ENCODE measurements around the gene CCDC107. TPM values are rescaled to one million over a fixed set of nuclear protein-coding genes. Genes with fewer than 3 reads are reported as not detected.
"Not testable (repeated sequence)": the region's sequence is repeated elsewhere in the genome, so short reads cannot be mapped to it uniquely, and the experiment has no call there.

CCDC107 gene
- total RNA-seq, 1 experiment from 2014 or later, result 11.8 TPM

DNA sequence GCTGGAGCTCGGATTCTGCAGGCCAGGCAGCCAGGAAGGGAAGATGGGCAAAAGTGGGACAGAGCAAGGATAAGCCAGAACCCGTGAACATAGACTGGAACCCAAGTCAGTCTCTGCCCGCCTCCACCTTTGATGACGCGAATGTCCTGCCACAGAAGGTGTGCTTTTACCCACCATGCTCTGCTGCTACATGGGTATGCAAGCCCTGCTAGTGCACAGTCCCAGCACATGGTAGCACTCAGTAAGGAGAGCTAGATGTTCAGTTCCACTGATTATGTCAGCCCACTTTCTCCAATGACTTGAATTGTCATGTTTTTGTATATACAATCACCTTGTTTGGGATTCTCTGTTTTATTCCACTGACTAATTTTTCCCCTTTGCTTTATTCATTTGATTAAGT is 28.5 kb upstream of the CCDC107 start:
- no TSS peak for BruUV-seq (replicated peaks)
- H3K36me3 Mint-ChIP-seq (ENCODE audit: insufficient read depth, unreplicated experiment), result no peaks in the 10 kb centered on the region
- Histone ChIP-seq H3K4me1 (no peaks in the 10 kb centered on the region), H3K4me3 (ENCODE audit: low read depth, low read length) (no peak overlapping the region), H3K9me3 (no peaks in the 10 kb centered on the region), H3K36me3 (ENCODE audit: control insufficient read depth, insufficient read depth, low read length) (no peaks in the 10 kb centered on the region), H3K27me3 (replicated peaks; ENCODE audit: control insufficient read depth, insufficient read depth, low read length) (no peaks in the 10 kb centered on the region)
- no peak for TF ChIP-seq CTCF (IDR thresholded peaks at IDR 0.05; ENCODE audit: insufficient read depth in 1 of 2, low read depth in 1 of 2, low read length in 1 of 2, severe bottlenecking in 1 of 2, unreplicated experiment in 1 of 2)
- ChIA-PET POLR2A (interaction anchor here (0.7 kb wide), 1 partner anchor 13 kb away, joined by 6 read pairs; no protein-coding TSS in a partner anchor), CTCF (no interaction called here)
- H3K4me1 Mint-ChIP-seq (ENCODE audit: low read depth, unreplicated experiment), result no peaks in the 10 kb centered on the region
- H3K27ac Mint-ChIP-seq (ENCODE audit: unreplicated experiment), result no peak overlapping the region
- no peak overlapping the region for H3K4me3 Mint-ChIP-seq (ENCODE audit: unreplicated experiment)
- H3K9me3 Mint-ChIP-seq (ENCODE audit: unreplicated experiment), result no peaks in the 10 kb centered on the region
- no peaks in the 10 kb centered on the region for H3K27me3 Mint-ChIP-seq (ENCODE audit: insufficient read depth, unreplicated experiment)
- intact Hi-C loops (cut with micrococcal nuclease; ENCODE audit: unreplicated experiment), result no loop called here
- no peak for DNase-seq

DNA sequence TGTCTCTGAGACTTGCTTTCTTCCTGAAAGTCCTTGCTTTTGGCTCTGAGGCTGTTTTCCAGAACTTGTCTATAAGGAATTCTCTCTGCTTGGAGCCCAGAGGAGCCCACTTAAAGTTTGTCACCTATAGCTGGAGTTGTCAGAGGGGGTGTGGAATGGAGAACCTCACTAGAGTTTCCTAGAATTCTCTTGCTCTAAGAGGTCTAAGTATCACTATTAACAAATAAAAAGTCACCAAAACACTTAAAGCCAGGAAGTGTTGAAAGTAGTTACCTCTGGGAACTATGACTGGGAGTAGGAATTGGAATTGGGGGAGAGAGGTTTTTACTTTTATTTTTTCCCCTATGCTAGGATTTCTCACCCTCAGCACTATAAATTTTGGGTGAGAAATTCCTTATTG is 22.4 kb upstream of the CCDC107 start:
- H3K9me3 Mint-ChIP-seq (ENCODE audit: unreplicated experiment), result no peaks in the 10 kb centered on the region
- BruUV-seq (replicated peaks), result no TSS peak
- POLR2A ChIA-PET, result no interaction called here
- H3K4me3 Mint-ChIP-seq (ENCODE audit: unreplicated experiment), result no peak overlapping the region
- H3K4me1 Mint-ChIP-seq (ENCODE audit: low read depth, unreplicated experiment), result no peaks in the 10 kb centered on the region
- Histone ChIP-seq H3K36me3 (ENCODE audit: control insufficient read depth, insufficient read depth, low read length) (no peaks in the 10 kb centered on the region), H3K9me3 (no peaks in the 10 kb centered on the region), H3K4me1 (no peaks in the 10 kb centered on the region), H3K27me3 (replicated peaks; ENCODE audit: control insufficient read depth, insufficient read depth, low read length) (no peaks in the 10 kb centered on the region), H3K4me3 (ENCODE audit: low read depth, low read length) (no peak overlapping the region)
- no peak overlapping the region for H3K27ac Mint-ChIP-seq (ENCODE audit: unreplicated experiment)
- H3K36me3 Mint-ChIP-seq (ENCODE audit: insufficient read depth, unreplicated experiment), result peaks cover 6% of the 10 kb centered on the region
- no peak for DNase-seq
- H3K27me3 Mint-ChIP-seq (ENCODE audit: insufficient read depth, unreplicated experiment), result no peaks in the 10 kb centered on the region
- CTCF ChIA-PET, result no interaction called here
- intact Hi-C loops (cut with micrococcal nuclease; ENCODE audit: unreplicated experiment), result no loop called here
- TF ChIP-seq CTCF (IDR thresholded peaks at IDR 0.05; ENCODE audit: insufficient read depth in 1 of 2, low read depth in 1 of 2, low read length in 1 of 2, severe bottlenecking in 1 of 2, unreplicated experiment in 1 of 2), result no peak

- Histone ChIP-seq H3K4me1 (no peaks in the 10 kb centered on the region), H3K27me3 (replicated peaks; ENCODE audit: control insufficient read depth, insufficient read depth, low read length) (no peaks in the 10 kb centered on the region), H3K9me3 (no peaks in the 10 kb centered on the region), H3K36me3 (ENCODE audit: control insufficient read depth, insufficient read depth, low read length) (no peaks in the 10 kb centered on the region), H3K4me3 (ENCODE audit: low read depth, low read length) (no peak overlapping the region)
- no peak for DNase-seq
- no TSS peak for BruUV-seq (replicated peaks)
- no peak overlapping the region for H3K4me3 Mint-ChIP-seq (ENCODE audit: unreplicated experiment)
- intact Hi-C loops (cut with micrococcal nuclease; ENCODE audit: unreplicated experiment), result no loop called here
- H3K4me1 Mint-ChIP-seq (ENCODE audit: low read depth, unreplicated experiment), result no peaks in the 10 kb centered on the region
- CTCF ChIA-PET, result no interaction called here
- no peak overlapping the region for H3K27ac Mint-ChIP-seq (ENCODE audit: unreplicated experiment)
- H3K36me3 Mint-ChIP-seq (ENCODE audit: insufficient read depth, unreplicated experiment), result peaks cover 6% of the 10 kb centered on the region
- no peaks in the 10 kb centered on the region for H3K27me3 Mint-ChIP-seq (ENCODE audit: insufficient read depth, unreplicated experiment)
- H3K9me3 Mint-ChIP-seq (ENCODE audit: unreplicated experiment), result no peaks in the 10 kb centered on the region
- POLR2A ChIA-PET, result no interaction called here
- no peak for TF ChIP-seq CTCF (IDR thresholded peaks at IDR 0.05; ENCODE audit: insufficient read depth in 1 of 2, low read depth in 1 of 2, low read length in 1 of 2, severe bottlenecking in 1 of 2, unreplicated experiment in 1 of 2)
Observed at GRCh38 chr9:35636135-35636876, 21.8 kb upstream of the CCDC107 start.

DNA sequence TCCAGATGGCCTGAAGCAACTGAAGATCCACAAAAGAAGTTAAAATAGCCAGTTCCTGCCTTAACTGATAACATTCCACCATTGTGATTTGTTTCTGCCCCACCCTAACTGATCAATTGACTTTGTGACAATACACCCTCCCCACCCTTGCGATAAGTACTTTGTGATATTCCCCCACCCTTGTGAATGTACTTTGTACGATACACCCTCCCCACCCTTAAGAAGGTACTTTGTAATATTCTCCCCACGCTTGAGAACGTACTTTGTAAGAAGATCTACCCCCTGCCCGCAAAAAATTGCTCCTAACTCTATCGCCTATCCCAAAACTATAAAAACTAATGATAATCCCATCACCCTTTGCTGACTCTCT is 21.2 kb upstream of the CCDC107 start:
- H3K4me3 Mint-ChIP-seq (ENCODE audit: unreplicated experiment); CTCF ChIA-PET; intact Hi-C loops (cut with micrococcal nuclease; ENCODE audit: unreplicated experiment); H3K27me3 ChIP-seq (replicated peaks; ENCODE audit: control insufficient read depth, insufficient read depth, low read length); H3K4me1 ChIP-seq; DNase-seq; H3K27me3 Mint-ChIP-seq (ENCODE audit: insufficient read depth, unreplicated experiment); H3K9me3 ChIP-seq; H3K36me3 ChIP-seq (ENCODE audit: control insufficient read depth, insufficient read depth, low read length); H3K9me3 Mint-ChIP-seq (ENCODE audit: unreplicated experiment); H3K36me3 Mint-ChIP-seq (ENCODE audit: insufficient read depth, unreplicated experiment); POLR2A ChIA-PET; H3K4me1 Mint-ChIP-seq (ENCODE audit: low read depth, unreplicated experiment); BruUV-seq (replicated peaks); H3K4me3 ChIP-seq (ENCODE audit: low read depth, low read length); H3K27ac Mint-ChIP-seq (ENCODE audit: unreplicated experiment): not testable (repeated sequence)

- H3K27me3 Mint-ChIP-seq (ENCODE audit: insufficient read depth, unreplicated experiment); H3K27me3 ChIP-seq (replicated peaks; ENCODE audit: control insufficient read depth, insufficient read depth, low read length); H3K27ac Mint-ChIP-seq (ENCODE audit: unreplicated experiment); CTCF ChIA-PET; H3K4me1 ChIP-seq; H3K4me3 ChIP-seq (ENCODE audit: low read depth, low read length); H3K36me3 ChIP-seq (ENCODE audit: control insufficient read depth, insufficient read depth, low read length); intact Hi-C loops (cut with micrococcal nuclease; ENCODE audit: unreplicated experiment); H3K9me3 ChIP-seq; H3K4me3 Mint-ChIP-seq (ENCODE audit: unreplicated experiment); BruUV-seq (replicated peaks); POLR2A ChIA-PET; H3K4me1 Mint-ChIP-seq (ENCODE audit: low read depth, unreplicated experiment); DNase-seq; H3K36me3 Mint-ChIP-seq (ENCODE audit: insufficient read depth, unreplicated experiment); H3K9me3 Mint-ChIP-seq (ENCODE audit: unreplicated experiment): not testable (repeated sequence)
Observed at GRCh38 chr9:35637427-35637955, 20.6 kb upstream of the CCDC107 start.

Measured in Caco-2 (cell line).